NCI-H82 treated with DMSO at 0.1 percent for 48 hours (cell line): ENCODE results near the gene ADAM15.
A peak's percentile ranks its signal among the peaks of the same experiment; 100 is the strongest.

Experiments used
- DNase-seq: peaks from one replicate; lab custom pipeline; 2025; ENCODE audit not compliant: unreplicated experiment; lab: John Stamatoyannopoulos, UW

ADAM15 gene

DNA sequence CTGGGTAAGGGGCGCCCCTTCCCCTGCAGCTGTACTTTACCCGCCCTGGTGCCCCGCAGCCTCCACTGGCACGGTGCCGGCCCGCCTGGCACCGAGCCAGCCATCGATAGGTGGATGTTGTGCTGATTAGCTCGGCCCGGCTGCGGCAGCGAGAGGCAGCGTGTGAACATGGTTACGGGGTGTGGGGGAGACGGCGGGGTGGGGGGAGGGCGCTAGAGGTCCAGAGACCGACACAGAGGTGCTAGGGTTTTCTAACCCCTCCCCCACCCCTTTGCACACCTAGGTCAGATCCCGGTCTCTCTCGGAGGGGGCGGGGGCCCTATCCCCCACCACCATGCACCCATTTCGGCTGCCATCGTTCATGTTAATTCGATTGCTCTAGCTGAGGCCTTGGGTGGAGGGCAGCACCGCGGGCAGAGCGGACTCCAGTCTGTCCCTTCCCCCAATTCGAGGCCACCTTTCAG lies 19.1 kb downstream of the ADAM15 start:
- DNase-seq, result no peak

DNA sequence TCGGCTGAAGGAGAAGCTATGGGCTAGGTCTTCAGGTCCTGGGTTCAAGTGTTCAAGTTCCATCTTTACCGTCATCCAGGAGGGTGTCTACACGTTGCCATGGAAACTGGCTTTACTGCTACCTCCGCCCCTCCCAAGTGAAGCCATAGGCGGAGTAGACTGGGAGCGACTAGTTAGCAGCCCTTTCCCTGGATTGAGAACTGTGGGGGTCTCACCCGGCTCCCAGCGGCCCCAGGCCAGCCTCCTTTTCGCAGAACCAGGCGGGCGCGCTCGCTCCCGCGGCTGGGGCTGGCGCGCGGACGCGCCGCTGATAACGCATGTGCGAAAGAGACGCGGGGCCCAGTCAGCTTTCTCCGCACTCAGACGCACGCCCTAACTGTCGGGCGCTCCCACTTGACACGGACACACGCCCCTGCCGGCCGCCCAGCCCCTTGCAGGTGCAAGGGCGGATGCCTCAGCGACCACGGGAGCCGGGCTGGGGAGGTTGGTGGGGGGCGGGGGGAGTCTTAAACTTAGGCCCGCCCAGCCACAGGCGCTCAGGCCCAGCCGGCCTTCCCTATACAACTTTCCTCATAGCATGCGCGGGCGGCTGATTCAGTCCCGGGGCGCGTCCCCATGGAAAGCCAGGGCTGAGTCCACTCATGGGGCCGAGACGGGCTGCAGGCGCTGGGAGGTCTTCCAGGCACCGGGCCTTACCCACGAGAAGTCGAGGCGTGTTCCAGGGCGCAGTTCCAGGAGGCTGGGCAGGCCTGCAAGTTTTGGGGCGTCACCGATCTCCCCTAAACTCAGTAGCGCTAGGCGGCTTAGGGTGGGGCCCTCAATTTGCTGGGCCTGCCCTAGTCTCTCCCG lies 19.8 kb downstream of the ADAM15 start:
- DNase-seq, result peak; percentile 75

DNA sequence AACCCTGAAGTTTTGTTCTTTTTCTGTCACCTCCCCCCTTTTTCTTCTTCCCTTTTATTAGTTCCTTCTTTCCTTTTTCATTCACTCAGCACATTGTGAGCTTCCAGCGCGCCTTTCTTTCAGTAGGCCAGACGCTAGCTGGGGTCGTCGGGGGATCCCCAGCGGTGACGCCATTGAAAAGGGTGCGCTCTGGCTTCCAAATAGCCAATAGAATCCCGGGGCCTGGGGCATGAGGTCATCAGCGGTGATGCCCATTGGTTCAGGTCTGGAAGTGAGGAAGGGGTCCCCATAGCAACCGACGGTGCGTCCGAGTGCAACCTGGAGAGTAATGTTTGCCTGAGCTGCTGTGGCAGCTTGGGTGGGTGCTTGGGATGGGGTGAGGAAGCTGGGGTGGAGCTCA lies 20.6 kb downstream of the ADAM15 start:
- no peak for DNase-seq

DNA sequence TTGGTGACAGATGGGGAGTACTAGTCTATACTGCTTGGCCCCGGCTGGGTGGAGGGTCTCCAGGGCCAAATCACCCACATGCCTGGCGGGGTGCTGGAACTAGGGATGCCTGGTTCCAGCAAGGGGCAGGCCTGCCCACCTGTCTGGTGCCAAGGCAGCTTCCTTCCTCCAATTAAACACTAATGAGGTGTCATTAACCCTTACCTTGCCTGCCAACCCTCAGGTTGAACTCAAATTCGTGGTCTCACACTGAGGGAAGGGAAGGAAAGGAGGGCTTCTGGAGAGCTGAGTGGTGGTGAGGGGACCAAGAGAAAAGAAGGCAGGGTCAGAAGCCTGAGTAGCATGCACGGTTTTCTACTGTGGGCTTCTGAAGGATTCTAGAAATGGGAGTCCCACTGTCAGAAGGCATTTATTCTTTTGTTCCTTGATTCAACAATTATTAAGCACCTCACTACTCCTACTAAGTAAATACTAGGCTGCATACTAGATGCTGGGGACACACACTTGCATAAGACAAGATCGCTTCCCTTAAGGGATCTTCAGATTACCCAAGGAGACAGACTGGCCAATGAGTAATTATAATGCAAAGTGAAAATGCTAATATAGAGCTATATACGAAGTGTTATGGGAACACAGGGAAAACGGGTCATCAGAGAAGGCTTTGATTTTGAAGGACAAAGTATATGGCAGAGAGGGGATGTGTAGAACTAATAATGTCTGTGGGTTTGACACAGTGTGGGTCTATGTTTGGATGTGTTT lies 21.6 kb downstream of the ADAM15 start:
- no peak for DNase-seq

DNA sequence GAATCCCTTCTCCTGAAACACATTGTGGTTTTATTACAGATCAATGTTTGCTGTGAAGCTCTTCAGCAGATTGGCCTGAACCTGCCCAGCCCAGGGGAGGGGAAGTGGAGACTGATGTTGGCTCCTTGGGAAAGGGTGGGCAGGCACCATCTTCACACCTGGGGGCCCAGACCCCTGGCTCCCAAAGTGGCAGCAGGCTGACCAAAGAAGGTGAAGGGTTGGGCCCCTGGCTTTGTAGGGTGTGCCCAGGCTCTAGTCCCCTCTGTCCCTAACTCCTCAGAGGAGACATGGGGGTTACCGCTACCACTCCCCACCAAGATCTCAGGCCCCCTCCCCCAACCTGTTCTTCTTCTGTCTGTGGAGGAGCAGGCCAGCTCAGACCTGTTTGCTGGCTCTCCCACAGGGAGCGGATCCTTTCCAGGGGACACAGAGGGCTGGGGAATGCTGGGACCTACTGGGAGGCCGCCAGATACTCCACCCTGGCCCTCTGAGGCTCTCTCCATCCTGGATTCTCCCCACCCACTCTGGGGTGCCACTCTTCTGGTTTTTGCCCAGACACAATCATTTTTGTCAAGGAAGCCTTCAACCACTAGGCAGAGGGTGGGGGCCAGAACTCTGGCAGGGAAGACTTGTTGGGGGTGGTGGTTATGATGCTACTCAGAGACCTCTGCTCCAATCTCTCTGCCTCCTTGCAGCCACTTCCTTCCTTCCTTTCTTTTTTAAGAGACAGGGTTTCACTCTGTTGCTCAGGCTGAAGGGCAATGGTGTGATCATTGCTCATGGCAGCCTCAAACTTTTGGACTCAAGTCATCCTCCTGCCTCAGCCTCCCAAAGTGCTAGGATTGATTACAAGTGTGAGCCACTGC lies 22.5 kb downstream of the ADAM15 start:
- no peak for DNase-seq

DNA sequence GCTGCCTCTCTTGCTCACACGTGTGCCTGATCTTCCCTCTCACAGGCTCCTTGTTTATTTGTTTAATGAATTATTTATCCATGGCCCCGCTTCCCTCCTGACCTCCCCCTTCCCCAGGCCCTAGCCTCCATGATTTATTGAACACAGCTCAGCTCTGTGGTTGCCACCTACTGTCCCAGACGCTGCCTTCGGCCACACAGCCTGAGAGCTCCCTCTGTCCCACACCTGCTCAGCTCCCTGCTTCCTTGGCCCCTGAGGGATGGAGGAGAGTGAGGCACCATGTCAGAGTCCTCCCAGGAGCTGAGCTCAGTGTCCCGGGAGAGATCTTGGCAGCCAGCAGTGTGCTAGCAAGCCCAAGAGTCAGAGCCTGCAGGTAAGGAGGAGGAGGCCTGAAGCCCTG lies 24.4 kb downstream of the ADAM15 start:
- DNase-seq, result no peak

DNA sequence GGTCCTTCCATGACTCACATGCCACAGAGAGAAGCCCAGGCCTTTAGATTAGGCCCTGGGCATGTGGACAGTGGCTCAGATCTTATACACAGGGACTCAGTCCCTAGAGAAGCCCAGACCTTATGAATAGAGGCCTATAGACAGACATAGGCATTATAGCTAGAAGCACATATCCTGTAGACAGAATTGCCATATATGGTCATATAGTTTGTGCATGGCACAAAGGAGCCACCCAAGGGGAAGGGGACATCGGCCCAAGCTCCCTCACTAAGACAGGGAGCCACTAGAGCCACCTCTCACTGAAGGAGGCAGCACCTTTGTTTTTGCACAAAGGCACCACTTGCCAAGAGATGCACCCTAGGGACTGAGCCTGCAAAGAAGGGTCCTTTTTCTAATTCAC lies 25.3 kb downstream of the ADAM15 start:
- DNase-seq, result no peak

DNA sequence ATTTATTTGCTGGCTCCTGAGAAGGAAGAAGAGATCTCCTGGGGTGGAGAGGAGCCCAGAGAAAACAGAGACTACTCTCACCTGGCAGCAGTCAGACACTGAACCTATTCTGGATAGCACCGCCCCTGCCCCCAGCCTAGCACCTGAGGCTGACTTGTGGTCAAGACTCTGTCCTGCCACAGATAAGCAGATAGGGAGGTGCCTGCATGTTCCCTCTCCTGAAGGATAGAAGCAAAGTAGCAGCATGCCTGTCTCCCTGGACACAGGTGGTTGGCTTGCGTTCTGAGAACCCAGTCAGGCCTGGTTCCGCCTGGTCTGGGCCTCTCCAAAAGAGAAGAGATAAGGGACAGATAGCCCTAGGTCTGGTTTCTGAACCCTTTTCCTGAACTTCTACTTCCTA lies 26.2 kb downstream of the ADAM15 start:
- DNase-seq, result no peak

DNA sequence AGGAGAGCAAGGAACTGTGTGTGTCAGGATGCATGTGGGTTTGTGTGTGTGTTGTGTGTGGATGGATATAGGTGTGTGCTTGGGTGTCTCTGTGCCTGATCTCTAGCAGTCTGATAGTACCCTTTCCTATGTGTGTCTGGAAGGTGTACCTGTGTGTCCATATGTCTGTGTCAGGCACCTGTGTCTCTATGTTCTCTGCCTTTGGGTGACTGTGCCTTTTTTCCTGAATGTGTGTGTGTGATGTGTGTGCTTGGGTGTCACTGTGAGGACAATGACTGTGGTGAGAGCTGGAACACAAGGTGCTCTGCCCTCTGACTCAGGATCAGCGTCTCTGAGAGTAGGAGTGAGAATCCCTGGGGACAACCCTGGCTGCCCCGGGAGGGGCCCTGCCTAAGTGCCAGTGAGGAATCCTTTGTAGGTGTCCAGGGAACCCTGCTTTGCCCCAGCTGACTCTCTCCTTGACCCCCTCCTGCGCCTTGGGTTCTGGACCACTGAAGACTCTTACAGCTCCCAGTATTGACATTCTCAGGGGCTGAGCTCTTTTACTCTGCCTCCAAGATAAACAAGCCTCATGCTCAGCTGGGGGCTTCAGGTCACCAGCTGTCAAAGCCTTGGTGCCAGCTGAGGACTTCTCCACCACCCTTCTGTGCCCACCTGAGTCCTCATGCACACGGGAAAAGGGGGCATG lies 26.8 kb downstream of the ADAM15 start:
- DNase-seq, result no peak

DNA sequence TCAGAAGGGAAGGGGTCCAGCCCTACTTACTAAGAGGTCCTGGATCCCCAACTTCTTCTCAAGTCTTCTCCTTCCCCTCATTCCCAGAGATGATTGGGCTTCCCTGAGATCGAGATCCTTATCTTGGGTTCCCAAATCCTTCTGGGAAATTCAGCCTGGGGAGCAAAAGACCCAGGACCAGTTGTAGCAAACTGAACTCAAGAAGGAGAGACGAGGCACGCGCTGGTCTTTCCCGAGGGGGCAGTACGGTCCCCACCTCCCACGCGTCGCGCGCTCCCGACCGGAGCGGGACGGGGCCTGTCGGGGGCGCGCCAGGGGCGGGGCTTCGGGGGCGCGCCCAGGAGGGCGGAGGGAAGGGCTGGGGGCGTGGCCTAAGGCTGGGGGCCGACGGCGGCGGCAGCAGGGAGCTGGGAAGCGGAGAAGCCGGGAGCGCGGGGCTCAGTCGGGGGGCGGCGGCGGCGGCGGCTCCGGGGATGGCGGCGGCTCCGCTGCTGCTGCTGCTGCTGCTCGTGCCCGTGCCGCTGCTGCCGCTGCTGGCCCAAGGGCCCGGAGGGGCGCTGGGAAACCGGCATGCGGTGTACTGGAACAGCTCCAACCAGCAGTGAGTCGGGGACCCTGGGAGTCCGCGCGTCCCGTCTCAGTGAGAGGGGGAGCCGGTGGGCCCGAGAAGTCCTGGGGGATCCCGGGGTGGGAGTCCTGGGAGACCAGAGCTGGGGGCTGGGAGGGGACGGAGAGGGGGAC lies 27.5 kb downstream of the ADAM15 start, which contains the start of gene EFNA3:
EFNA3 (plus strand) TSS at position 369 of the 741 bp plus-strand sequence; CDS start at position 474, 105 bp downstream.
- peak; percentile 33 for DNase-seq

DNA sequence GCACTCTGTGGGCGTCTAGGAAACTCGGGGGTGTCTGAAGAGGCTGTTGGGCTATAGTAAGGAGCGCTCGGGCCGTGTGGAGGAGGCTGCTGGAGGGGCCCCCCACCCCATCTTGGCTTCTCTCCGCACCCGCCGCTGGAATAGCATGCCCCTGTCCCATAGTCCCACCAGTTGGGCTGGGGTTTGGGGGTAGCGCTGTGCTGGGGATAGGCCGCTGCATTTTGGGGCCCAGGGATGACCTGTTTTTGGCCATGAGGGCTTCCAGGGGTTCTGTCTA lies 28.0 kb downstream of the ADAM15 start:
- no peak for DNase-seq

DNA sequence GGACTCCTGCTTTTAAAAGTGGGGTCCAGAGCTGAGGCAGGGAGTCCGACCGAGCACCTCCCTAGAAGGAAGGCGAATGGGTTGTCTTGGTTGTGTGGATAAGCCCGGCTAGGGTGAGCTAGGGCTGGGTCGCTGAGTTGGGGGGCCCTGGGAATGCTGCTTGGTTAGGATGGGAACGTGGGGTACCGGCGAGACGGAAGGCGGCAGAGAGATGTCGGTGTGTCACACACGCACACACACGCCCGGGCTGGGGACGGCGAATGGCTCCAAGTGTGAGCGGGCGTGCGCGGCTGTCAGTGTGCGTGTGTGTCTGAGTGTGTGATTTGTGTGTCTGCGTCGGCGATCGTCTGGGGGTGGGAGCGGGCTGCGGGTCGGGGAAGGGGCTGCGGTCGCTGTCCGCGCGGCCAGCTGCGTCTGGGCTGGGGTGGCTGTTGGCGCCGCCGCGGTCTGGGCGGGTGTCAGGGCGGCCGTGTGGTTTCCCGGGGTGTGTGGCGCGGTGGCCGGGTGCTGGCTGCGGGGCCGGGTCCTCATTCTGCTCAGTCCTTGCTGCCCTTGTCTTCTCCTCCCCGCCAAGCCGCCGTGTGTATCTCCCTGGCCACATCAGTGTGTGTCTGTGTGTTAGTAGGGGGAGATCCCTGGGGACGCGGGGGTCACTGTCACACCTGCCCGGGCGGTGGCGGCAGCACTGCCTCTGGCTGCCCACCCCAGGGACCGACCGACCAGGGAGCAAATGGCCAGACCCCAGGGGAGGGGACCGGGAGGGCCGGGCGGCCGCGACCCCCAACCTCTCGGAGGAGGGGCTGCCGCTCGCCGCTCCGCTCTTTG lies 28.6 kb downstream of the ADAM15 start:
- no peak for DNase-seq

DNA sequence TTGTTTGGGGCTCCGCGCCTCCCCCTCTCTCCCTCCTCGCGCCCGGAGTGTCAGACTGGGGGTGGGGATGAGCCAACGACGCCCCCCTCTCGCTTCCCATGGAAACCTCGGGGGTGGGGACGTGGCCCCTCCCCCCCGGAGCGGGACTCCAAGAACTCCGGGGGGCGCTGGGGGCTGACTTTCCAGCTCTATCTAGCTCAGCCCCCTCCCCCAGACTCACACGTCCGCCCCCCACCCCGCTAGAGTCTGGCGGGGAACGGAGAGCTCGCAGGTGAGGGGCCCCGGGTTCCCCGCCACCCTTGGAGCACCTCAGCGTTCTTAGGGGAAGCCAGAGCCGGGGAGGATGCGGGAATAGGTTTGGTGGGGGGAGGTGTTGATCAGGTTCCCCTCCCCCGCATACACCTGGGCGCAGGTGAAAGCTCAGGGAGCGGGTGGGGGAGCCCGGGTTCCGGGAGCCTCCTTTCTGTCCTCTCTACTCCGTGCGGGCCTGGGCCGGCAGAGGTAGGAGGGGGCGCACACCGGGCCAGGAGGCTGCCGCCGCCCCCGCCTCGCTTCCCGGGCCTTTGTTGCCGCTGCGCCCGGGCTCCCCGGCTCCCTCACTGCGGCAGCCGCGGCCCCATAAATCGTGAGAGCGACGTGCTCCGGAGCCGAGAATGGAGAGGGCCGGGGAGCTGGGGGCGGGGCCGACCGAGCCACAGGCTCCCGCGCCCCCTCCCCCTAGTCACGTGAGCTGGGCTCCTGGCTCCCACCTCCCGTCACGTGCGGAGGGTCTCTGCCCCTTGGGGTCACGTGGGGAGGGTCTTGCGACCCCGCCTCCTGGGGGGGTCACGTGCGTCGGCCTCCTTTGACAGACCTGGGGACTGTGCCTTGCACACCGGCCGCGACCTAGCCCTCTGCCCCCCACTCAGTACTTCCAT lies 29.5 kb downstream of the ADAM15 start:
- peak; percentile 77 for DNase-seq

DNA sequence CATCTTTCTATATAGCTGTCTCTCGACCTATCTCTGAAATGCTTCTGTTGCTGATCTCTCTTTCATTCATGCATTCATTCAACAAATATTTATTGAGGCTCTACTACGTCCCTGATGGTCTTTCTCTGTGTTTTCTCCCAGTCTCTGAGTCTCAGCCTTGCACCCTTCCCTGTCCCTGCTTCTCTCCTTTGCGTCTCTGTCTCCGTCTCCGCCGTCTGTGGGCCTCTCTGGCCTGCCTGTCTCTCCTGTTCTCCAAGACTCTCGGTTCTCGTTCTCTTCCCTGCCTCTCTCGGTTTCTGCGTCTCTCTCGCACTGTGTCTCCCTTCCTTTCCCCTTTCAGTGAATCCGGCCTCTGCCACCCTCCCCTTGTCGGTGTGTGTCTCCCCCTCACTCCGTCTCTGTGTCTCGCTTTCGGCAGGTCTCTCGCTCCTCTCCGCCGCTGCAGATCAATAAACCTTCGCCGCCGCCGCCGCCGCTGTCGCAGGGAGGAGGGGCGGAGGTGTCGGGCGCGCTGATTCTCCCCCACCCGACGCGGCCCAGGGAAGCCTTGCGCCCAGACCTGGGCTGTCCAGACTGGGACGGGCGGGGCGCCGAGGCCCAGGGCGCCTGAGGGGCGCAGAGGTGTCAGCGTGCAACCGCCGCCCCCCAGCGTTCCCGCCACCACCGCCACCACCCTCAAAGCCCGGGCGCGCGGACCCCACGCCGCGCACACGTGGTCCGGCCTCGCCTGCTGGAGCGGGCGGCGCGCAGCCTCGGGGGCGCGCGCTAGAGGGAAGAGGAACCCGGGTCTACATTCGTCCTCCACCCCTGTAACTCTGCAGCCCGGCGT lies 30.6 kb downstream of the ADAM15 start:
- DNase-seq, result no peak

DNA sequence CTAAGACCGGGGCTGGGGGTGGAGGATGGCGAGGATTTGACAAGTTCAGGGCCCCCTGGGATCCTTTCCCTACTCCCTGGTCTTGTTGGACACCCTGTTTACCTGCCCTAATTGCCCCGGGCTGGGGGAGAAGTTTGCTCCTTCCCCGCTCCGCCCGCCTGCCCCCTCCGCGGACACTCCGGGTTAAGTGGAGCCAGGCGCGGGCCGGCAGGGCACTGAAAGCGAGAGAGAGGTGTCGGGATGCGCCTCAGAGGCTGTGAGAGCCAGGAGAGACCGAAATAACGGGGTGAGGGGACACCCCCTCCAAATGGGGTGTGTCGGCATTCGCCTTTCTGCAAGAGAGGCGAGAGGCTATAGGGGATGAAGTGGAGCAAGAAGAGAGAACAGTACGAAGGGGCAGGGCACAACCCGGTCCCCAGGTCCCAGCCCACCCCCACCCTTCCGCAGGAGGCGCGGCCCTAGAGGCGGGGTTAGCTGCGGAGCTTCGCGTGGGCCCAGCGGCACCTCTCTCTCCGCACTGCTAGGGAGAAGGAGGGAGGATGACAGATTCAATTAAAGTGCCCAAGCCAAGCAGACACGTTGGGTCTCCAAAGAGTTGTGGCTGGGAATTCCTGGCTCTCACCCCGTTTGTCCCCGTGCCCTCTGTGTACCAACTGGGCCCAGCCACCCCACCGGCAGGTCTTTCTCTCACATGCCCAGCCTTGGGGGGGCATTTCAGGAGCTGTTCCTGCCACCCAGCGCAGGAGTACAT lies 31.4 kb downstream of the ADAM15 start:
- no peak for DNase-seq

DNA sequence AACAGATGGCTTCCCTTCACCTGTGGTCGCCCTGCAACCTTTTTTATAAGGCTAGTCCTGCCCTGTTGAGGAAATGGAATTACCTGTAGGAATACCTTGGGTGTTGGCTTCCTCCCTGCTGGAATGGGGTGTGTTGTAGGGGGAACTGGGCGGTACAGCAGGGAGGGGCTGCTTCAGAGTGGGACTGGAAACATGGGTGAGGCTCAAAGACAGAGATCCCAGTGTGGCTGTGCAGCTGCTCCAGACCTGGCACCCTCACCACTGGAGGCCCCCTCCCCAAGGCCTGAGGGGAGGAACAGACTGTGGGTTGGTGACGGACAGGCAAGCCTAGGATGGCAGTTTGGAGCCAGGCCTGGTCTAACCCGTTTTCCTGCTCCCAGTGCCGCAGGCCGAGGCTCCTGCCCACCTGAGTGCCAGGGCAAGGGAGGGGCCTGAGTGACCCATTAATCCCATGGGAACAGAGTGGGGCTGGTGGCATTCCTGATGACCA lies 32.0 kb downstream of the ADAM15 start:
- DNase-seq, result no peak
